Measurements from ENCODE around the gene KMT2D. TPM values are rescaled to one million over a fixed set of nuclear protein-coding genes. Genes with fewer than 3 reads are reported as not detected.
A peak's percentile ranks its signal among the peaks of the same experiment; 100 is the strongest.
"Not testable (repeated sequence)": the region's sequence is repeated elsewhere in the genome, so short reads cannot be mapped to it uniquely, and the experiment has no call there.

Gene KMT2D
- total RNA-seq, 1 donor from 2014 or later = 24.0 TPM

- H3K36me3 ChIP-seq (ENCODE audit: control insufficient read depth, insufficient read depth, low read length) = no peaks in the 10 kb centered on the region
- TF ChIP-seq CTCF (IDR thresholded peaks at IDR 0.05; ENCODE audit: insufficient read depth, low read length, severe bottlenecking) = no peak
- H3K27me3 ChIP-seq (ENCODE audit: control insufficient read depth, insufficient read depth, low read length) = no peaks in the 10 kb centered on the region
- H3K4me3 ChIP-seq (ENCODE audit: low read depth, low read length) = no peak overlapping the region
- no peak for DNase-seq (ENCODE audit: low read depth)
- no peak for FAIRE-seq
These were observed 5.5 kb upstream of the KMT2D start for GRCh38 chr12:49066120-49066519.

- H3K27me3 ChIP-seq (ENCODE audit: control insufficient read depth, insufficient read depth, low read length) = no peaks in the 10 kb centered on the region
- DNase-seq (ENCODE audit: low read depth) (no peak), FAIRE-seq (no peak)
- no peak overlapping the region for H3K4me3 ChIP-seq (ENCODE audit: low read depth, low read length)
- TF ChIP-seq CTCF (IDR thresholded peaks at IDR 0.05; ENCODE audit: insufficient read depth, low read length, severe bottlenecking) = no peak
- no peaks in the 10 kb centered on the region for H3K36me3 ChIP-seq (ENCODE audit: control insufficient read depth, insufficient read depth, low read length)
These were observed 4.2 kb upstream of the KMT2D start for GRCh38 chr12:49064767-49065152.

GRCh38 chr12:49061916-49062315 lies 1.3 kb upstream of the KMT2D start:
- FAIRE-seq; H3K27me3 ChIP-seq (ENCODE audit: control insufficient read depth, insufficient read depth, low read length); H3K4me3 ChIP-seq (ENCODE audit: low read depth, low read length); H3K36me3 ChIP-seq (ENCODE audit: control insufficient read depth, insufficient read depth, low read length); DNase-seq (ENCODE audit: low read depth): not testable (repeated sequence)

GRCh38 chr12:49061157-49061650 lies 610 bp upstream of the KMT2D start:
- peak overlapping the region; percentile 86 for H3K4me3 ChIP-seq (ENCODE audit: low read depth, low read length)
- FAIRE-seq (no peak), DNase-seq (ENCODE audit: low read depth) (no peak)
- no peaks in the 10 kb centered on the region for H3K36me3 ChIP-seq (ENCODE audit: control insufficient read depth, insufficient read depth, low read length)
- H3K27me3 ChIP-seq (ENCODE audit: control insufficient read depth, insufficient read depth, low read length) = no peaks in the 10 kb centered on the region
- TF ChIP-seq CTCF (IDR thresholded peaks at IDR 0.05; ENCODE audit: insufficient read depth, low read length, severe bottlenecking) = no peak

GRCh38 chr12:49059299-49060171 lies 1.1 kb downstream of the KMT2D start:
- no peak for TF ChIP-seq CTCF (IDR thresholded peaks at IDR 0.05; ENCODE audit: insufficient read depth, low read length, severe bottlenecking)
- H3K36me3 ChIP-seq (ENCODE audit: control insufficient read depth, insufficient read depth, low read length) = peaks cover 6% of the 10 kb centered on the region
- FAIRE-seq (no peak), DNase-seq (ENCODE audit: low read depth) (no peak)
- H3K4me3 ChIP-seq (ENCODE audit: low read depth, low read length) = peak overlapping the region; percentile 86
- no peaks in the 10 kb centered on the region for H3K27me3 ChIP-seq (ENCODE audit: control insufficient read depth, insufficient read depth, low read length)

GRCh38 chr12:49059045-49059298 lies 1.6 kb downstream of the KMT2D start:
- Histone ChIP-seq H3K27me3 (ENCODE audit: control insufficient read depth, insufficient read depth, low read length) (no peaks in the 10 kb centered on the region), H3K4me3 (ENCODE audit: low read depth, low read length) (peak overlapping the region; percentile 86), H3K36me3 (ENCODE audit: control insufficient read depth, insufficient read depth, low read length) (peaks cover 12% of the 10 kb centered on the region)
- DNase-seq (ENCODE audit: low read depth) (no peak), FAIRE-seq (no peak)
- TF ChIP-seq CTCF (IDR thresholded peaks at IDR 0.05; ENCODE audit: insufficient read depth, low read length, severe bottlenecking) = no peak

All from bronchial epithelial cell (primary cell).